GM18909 (cell line): ENCODE data around the gene EEFSEC.

Experiments used
- ATAC-seq: cut with Tn5 transposase; IDR thresholded peaks from one replicate; pipeline ENCODE4 v1.9.1; 2021; ENCODE audit warnings: mild to moderate bottlenecking; ENCODE audit not compliant: unreplicated experiment, poor library complexity

EEFSEC gene

DNA sequence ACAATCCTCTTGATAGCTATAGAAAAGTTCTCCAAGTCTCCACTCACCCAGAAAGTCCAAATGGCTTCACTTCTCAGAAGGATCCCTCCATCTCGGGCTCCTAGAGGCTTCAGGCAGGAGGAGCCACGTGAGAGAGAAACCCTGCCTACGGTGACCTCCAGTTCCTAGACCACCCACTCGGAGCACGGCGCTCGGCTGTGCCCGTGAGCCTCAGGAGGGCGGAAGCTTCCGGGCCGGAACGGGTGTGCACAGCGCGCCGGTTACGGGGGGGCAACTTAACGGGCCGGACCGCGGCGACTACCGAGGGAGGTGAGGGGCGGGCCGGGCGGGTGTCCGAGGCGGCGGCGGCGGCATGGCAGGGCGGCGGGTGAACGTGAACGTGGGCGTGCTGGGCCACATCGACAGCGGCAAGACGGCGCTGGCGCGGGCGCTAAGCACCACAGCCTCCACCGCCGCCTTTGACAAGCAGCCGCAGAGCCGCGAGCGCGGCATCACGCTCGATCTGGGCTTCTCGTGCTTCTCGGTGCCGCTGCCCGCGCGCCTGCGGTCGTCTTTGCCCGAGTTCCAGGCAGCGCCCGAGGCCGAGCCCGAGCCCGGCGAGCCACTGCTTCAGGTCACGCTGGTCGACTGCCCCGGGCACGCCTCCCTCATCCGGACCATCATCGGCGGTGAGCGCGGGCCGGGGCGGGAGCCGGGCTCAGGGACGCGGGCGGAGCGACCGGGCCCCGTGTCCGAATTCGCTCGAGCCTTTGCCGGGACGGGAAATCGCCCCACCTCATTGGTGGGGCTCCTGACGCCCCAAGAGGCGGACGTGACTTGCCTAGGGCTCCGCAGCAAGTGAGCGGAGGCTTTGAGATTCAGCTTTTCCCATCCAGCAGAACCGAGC, at the start of gene EEFSEC:
EEFSEC (plus strand) TSS at position 326 of the 886 bp plus-strand sequence; CDS start at position 353, 27 bp downstream.
- peak; percentile 83 for ATAC-seq

DNA sequence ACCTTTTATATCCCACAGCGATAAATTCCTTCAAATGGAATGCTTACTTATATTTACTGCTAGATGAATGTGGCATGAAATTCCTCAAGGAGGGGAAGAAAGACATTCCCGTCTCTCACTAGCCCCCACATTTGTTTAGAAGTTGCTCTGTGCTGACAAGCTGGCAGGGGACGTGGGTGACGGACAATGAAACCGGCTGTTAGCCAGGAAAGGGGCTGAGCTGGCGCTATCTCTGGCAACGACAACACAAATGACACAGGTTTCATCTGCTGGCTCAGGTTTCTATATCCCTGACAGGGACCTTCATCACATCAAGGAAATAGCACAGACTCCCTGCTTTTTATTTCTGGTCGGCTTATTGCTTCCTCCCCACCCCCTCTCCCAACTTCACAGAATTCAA, 45.4 kb upstream of the EEFSEC start:
- ATAC-seq = no peak

GRCh38 chr3:128111147-128111546, 42.1 kb upstream of the EEFSEC start:
- no peak for ATAC-seq

DNA sequence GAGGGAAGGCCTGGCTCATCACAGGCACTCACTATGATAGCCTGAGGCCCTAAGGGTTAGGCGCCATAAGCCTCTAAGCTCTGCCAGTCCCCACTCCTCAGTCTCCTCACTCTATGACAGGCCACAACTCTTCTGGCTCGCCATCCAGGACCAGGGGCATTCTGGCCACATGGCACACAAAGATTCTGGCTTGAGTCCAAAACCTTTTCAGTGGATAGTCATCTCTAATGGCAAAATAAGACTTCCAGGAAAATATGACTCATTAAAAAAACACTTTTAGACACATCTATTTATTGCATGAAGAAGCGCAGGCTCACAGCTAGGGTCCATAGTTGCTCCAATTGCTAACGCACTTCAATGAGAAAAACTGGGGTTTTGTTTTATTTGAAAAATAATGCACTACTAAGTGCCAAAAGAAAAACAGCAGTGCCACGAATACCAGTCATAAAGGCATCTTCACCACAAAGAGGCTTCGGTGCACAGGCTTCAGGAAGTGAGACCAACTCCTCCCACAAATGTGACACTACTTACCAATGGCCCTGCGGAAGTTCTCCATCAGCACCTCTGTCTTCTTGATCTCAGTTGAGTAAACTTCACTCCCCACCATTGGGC, 40.8 kb upstream of the EEFSEC start:
- ATAC-seq = no peak

- ATAC-seq = peak; percentile 68
These were observed 39.2 kb upstream of the EEFSEC start for GRCh38 chr3:128113817-128114794.

- no peak for ATAC-seq
These were observed 31.3 kb upstream of the EEFSEC start for GRCh38 chr3:128122013-128122412.

DNA sequence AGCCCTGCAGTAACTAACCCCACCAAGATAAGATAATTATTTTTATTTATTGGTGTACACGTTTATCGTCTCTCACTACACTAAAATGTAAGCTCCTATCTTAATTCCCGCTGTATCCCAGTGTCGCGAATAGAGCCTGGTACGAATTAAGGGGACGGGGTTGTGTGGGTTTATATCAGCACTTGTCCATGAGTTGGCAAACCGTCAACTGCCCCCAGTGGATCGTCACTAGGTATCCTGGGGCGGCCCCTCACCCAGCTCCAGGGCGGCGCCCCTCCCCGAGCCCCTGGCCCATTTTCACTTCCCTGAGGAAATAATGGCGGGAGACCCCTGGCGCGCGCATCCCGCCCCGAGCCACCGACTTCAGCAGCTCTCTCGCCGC, 30.1 kb upstream of the EEFSEC start:
- ATAC-seq = no peak

DNA sequence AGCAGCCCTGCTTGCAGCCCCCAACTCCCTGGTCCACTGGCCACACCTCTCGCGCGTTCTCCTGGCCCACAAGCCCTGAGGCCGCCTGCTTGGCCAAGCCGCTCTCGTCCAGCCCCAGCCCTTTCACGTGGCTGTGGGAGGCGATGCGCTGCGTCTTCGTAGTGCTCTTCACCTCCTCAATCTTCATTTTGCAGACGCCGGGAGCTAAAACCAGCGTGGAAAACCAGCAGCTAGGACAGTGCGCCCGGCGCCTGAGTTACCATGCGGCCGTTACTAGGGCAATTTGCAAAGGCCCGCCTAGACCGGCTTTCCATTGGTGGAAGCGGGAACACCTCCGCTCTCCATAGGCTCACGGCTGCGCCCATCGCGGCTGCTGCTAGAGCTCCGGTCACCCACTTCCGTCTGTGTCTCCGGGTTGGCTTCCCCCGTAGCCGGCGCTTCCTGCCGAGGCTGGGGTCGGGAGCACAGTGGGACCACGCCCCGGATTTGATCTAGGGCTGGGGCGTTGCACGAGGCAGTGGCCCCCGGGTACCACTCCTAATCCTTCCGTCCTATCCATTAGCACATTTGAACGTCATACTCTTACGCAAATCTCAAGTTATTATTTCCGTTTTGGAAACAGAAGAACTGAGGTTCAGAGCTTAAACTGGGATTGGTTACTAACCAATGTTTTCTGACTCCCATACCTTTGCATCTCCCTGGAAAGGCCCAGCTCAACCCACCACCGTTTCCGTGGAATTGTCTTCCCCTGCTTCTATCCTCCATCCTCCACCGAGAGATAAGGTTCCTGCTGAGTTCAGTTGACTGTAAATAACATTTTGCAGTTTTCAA, 29.5 kb upstream of the EEFSEC start, which contains the start of gene RUVBL1:
RUVBL1 (minus strand) TSS at position 275 of the 831 bp plus-strand sequence; CDS start at position 187, 88 bp downstream.
- ATAC-seq = peak; percentile 98

- ATAC-seq = no peak
These were observed 26.0 kb upstream of the EEFSEC start for GRCh38 chr3:128127236-128127635.

- ATAC-seq = no peak
These were observed 25.0 kb upstream of the EEFSEC start for GRCh38 chr3:128128251-128128650.

GRCh38 chr3:128131897-128132646, 21.2 kb upstream of the EEFSEC start:
- ATAC-seq = no peak

- no peak for ATAC-seq
These were observed 19.9 kb upstream of the EEFSEC start for GRCh38 chr3:128133273-128133883.

DNA sequence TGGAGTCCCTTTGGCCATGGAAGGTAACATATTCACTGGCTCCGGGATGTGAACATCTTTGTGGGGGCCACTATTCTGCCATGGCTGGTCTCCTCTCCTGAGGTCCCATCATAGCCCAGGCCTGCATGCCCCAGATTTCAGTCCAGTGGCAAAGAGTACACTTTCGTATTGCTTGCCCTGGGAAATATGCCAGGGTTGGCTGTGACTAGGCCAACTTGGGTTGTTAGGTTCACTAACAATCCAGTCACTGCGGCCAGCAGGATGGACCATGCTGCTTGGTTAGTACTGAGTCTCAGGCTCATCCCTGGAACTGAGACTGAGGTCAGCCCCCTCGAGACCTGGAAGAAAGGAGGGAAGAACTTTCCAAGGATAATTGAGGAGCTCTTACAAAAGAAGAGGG, 9.8 kb upstream of the EEFSEC start:
- ATAC-seq = no peak

DNA sequence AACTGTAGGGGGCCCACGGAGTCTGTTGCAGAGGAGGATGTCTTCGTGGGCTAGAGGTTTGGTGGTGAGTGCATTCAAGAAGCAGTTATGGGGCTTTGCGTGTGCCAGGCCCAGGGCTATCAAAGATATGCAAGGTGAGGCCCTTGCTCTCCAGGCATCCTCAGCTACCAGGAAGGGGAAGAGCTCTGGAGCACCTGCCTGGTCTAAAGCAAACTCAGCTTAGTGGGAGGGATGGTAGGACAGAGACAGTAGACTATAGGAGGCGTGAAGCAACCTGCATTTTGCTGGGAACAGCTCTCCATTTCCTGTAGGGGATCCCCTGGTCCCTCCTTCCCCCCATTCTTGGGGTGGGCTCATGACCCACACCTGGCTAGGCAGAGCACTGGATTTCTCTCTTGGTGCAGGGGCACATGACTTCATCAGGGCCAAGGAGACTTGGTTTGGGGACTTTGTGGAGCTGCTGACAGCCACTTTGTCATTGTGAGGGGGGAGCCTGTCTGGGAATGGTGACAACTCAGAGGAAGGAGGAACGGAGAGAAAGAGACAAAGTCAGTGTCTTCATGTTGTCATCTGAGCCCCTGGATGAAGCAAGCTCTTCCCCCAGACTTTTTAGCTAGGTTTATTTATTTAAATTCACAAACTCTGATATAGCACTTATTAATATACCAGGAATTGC, 8.6 kb upstream of the EEFSEC start:
- ATAC-seq = no peak

GRCh38 chr3:128145279-128145678, 8.0 kb upstream of the EEFSEC start:
- ATAC-seq = no peak

GRCh38 chr3:128146201-128146600, 7.1 kb upstream of the EEFSEC start:
- no peak for ATAC-seq

- ATAC-seq = no peak
These were observed 3.6 kb upstream of the EEFSEC start for GRCh38 chr3:128149650-128150049.

DNA sequence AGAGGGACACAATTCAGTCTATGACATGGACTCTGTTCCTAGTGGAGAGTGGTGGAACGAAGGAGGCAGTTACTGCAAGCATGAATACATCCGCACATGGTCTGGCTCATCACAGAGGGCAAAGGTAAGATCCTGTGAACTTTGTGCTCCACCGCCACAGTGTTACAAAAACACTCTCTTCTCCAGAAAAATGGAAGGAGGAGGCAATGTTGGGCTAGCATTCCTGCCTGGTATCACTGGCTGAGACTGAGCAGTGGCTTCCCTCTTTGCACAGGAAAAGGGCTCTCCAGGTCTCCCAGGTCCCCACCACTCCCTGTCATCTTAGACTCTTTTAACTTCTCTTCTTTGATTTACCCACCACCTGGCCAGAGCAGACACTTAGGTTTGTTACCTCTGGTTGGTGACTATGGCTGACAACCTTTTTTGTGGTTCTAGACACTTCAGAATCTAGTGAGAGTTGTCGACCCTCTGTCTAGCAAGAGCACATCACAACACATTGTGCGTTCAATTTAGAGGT, 1.5 kb upstream of the EEFSEC start:
- ATAC-seq = no peak
